Measurements from ENCODE around the gene CD63.

Gene CD63

DNA sequence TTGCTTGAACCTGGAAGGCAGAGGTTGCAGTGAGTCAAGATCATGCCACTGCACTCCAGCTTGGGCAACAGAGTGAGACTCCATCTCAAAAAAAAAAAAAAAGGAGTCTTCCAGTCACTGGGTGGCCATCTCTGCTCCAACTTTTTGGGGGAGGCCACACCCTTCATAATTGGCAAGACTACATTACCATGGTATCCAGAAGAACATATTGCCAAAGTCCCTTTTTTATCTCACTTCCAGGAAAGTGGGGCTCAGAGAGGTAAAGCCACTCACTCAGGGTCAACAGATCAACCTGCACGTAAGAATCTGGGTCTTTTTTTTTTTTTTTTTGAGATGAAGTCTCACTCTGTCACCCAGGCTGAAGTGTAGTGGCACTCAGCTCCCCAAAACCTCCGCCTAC is 5.0 kb upstream of the CD63 start:
- TF ChIP-seq, protein P1, sequence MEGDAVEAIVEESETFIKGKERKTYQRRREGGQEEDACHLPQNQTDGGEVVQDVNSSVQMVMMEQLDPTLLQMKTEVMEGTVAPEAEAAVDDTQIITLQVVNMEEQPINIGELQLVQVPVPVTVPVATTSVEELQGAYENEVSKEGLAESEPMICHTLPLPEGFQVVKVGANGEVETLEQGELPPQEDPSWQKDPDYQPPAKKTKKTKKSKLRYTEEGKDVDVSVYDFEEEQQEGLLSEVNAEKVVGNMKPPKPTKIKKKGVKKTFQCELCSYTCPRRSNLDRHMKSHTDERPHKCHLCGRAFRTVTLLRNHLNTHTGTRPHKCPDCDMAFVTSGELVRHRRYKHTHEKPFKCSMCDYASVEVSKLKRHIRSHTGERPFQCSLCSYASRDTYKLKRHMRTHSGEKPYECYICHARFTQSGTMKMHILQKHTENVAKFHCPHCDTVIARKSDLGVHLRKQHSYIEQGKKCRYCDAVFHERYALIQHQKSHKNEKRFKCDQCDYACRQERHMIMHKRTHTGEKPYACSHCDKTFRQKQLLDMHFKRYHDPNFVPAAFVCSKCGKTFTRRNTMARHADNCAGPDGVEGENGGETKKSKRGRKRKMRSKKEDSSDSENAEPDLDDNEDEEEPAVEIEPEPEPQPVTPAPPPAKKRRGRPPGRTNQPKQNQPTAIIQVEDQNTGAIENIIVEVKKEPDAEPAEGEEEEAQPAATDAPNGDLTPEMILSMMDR (IDR thresholded peaks at IDR 0.05; ENCODE audit: low read depth, low read length) = no peak
- no peak for DNase-seq (ENCODE audit: low read depth, low spot score)
- H3K4me3 ChIP-seq (ENCODE audit: low read depth, low read length) = no peak overlapping the region
- in situ Hi-C loops (cut with HindIII; ENCODE audit: low sequenced_read_pairs) = no loop called here

DNA sequence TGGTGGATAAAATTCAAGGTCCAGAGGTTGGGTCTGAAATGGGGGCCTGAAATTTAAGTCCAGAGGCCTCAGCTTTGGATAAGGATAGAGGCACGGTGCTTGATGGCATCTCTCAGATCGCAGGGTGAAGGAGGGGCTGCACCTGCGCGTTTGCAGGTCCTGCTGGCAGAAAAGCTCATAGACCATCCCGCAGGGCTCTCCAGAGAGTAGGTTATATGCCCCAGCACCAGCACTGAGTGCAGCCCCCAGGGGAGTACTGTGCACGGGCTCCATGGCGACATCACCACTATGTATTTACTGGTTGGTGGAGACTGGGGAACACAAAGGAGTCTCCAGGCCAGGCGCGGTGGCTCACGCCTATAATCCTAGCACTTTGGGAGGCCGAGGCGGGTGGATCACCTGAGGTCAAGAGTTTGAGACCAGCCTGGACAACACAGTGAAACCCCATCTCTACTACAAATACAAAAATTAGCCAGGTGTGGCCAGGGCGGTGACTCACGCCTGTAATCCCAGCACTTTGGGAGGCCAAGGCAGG is 4.3 kb upstream of the CD63 start:
- TF ChIP-seq, protein P1 (IDR thresholded peaks at IDR 0.05; ENCODE audit: low read depth, low read length) = no peak
- no peak overlapping the region for H3K4me3 ChIP-seq (ENCODE audit: low read depth, low read length)
- in situ Hi-C loops (cut with HindIII; ENCODE audit: low sequenced_read_pairs) = no loop called here
- no peak for DNase-seq (ENCODE audit: low read depth, low spot score)

DNA sequence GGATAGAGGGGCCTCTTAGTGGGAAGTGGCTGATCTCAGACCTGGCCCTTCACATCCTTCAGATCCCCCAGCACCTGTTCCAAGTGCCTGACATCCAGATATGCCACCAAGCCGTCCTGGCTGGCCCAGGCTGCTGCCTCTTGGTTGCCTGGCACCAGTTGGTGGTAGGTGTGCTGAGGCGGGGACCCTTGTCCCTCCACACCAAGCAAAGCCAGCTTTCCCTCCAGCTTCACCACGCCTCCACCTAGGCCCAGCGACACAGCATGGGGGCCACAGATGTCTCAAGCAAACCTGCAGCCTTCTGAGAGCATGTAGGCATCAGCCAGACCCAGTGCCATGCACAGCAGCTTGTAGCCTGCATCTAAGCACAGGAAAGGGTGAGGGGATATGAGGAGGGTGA is 3.5 kb upstream of the CD63 start:
- TF ChIP-seq, protein P1 (IDR thresholded peaks at IDR 0.05; ENCODE audit: low read depth, low read length) = no peak
- in situ Hi-C loops (cut with HindIII; ENCODE audit: low sequenced_read_pairs) = no loop called here
- H3K4me3 ChIP-seq (ENCODE audit: low read depth, low read length) = no peak overlapping the region
- no peak for DNase-seq (ENCODE audit: low read depth, low spot score)

DNA sequence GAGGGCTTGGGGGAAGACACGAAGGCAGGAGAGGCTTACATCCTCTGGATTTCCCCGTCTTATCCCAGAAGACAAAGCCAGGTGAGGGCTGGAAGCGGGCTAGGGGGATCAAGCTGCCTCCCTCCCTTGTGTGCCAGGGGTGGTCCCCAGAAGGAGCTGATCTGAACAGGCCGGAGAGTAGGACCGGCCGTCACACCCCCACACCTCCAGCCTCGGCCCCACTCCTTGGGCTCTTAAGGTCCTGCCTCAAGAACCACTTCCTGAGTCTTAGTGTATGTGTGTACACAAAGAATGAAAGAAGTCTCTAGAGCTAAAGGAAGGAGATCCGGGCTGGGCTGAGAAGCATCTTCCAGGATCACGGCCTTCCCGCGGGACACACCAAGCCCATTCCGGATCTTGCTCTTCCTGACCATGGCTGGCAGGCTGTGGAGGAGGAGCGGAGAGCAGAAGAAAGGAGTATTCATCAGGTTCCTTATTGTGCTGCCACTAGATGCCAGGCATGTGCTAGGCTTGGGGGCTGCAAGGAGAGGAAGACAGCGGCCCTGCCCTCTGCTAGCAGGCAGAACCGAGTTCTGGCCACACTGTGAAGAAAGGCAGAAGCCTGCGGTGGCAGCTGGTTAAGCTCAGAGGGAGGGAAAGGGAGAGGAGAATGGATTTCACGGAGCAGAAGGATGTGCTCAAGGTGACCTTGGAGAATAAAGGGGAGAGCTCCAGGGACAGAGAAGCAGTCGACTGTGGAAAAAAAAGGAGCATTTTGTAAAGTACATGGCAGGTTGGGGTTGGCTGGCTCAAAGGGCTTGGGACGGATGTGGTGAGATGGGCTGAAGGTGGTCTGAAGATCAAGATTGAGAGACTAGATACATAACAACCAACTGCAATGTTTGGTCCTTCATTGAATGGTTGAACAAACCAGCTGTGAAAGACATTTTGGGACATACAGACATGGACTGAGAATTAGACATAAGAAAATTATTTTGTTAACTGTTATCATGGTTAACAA is 1.3 kb upstream of the CD63 start:
- DNase-seq (ENCODE audit: low read depth, low spot score) = peak; percentile 73
- in situ Hi-C loops (cut with HindIII; ENCODE audit: low sequenced_read_pairs) = no loop called here
- TF ChIP-seq, protein P1 (IDR thresholded peaks at IDR 0.05; ENCODE audit: low read depth, low read length) = no peak
- peak overlapping the region; percentile 83 for H3K4me3 ChIP-seq (ENCODE audit: low read depth, low read length)

DNA sequence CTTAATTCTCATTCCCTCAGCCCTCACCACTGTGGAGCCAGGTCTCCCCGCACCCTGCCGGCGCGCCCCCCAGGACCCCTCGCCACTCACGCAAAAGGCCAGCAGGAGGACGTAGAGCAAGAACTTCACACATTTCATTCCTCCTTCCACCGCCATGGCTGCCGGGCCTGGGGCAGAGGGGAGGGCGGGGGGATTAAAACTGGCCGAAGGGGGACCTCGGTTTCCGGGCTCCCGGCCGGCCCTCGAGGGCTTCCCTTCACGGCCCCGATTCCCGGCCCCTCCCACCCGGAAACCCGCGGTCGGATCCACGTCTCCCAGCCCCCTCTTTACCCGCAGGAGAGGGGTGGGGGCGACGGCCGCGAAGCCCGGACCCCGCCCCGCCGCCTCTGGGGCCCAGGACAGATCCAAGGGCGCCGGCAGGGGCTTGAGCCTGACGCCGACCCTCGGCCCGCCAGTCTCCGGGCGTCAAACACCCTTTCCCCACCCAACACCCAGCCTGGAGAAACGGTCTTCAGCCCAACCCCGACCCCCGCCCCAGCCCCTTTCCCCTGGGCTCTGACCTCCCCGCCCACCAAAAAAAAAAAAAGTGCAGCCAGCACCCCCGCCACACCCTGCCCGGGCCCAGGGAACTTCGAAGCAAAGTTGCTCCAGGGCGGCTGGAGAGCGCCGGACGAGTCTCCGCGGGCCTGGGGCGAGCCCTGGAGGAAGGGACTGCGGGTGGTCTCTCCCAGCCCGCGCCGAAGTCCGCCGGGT is 447 bp downstream of the CD63 start:
- in situ Hi-C loops (cut with HindIII; ENCODE audit: low sequenced_read_pairs) = no loop called here
- peak; percentile 80 for DNase-seq (ENCODE audit: low read depth, low spot score)
- H3K4me3 ChIP-seq (ENCODE audit: low read depth, low read length) = peak overlapping the region; percentile 83
- TF ChIP-seq, protein P1 (IDR thresholded peaks at IDR 0.05; ENCODE audit: low read depth, low read length) = no peak

DNA sequence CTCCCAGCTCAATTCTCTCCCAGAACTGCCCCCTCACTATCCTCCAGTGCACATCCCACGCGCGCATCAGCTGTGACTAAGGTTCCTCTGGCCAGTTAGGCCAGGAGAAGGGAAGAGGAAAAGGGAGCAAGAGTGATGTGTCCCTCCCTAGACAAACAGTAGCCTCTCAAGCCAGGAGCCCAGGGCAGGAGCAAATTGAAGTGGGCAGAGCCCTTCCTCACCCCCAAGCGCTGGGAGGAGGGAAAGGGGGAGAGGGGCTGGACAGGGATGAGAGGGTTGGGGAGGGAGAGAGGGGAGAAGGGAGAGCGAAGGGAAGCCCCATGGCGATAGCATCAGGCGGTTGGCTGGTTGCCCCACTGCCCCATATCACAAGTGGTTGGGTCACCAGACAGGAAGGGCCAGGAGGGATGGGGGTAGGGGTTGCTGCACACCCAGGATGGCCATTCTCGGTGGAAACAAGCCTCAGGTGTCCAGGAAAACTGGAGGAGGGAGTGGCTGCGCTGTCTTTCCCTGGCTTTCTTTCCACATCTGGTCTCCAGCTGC is 1.1 kb downstream of the CD63 start:
- TF ChIP-seq, protein P1 (IDR thresholded peaks at IDR 0.05; ENCODE audit: low read depth, low read length) = no peak
- H3K4me3 ChIP-seq (ENCODE audit: low read depth, low read length) = peak overlapping the region; percentile 83
- DNase-seq (ENCODE audit: low read depth, low spot score) = no peak
- in situ Hi-C loops (cut with HindIII; ENCODE audit: low sequenced_read_pairs) = no loop called here
